Hepatic stellate cell (primary cell): ENCODE measurements around the gene PARP9.
"Not testable (repeated sequence)": the region's sequence is repeated elsewhere in the genome, so short reads cannot be mapped to it uniquely, and the experiment has no call there.

ENCODE experiments used
- DNase-seq: peaks from one replicate; pipeline ENCODE4 v3.0.0; 2011; ENCODE audit warnings: low spot score

PARP9 gene

DNA sequence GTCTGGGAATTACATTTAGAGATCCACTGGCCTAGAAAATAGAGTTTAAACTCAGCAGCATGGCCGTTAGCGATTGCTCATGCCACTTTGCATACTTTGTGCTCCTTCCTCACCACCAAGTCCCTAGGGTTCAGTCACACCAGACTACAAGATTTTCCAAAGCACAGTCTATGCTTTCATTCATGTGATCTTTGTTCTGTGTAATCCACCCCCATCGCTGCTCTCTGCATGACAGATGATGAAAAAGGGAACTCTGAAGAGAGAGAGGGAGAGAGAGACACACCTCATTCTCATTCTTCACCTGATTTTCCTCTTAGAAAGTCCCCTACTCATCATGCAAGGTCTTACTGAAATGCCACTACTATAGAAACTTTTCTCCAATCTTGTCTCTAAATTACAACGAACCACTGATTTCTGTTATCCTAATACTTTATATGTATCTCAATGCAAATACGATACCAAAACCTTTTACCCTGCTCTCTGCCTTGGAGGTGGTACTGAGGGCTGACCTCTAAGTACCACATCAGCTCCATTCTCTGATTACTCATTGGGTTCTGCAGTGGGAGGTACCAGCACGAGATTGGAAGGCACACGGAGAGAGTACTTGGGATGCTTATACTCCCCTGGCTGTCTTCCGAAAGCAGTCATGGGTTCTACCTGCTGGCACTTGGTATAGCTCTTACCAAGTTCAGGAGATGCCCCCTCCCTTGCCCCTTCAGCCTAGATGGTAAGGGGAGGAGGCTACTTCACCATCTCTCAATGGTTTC is 12.3 kb upstream of the PARP9 start:
- DNase-seq: peak; percentile 48

DNA sequence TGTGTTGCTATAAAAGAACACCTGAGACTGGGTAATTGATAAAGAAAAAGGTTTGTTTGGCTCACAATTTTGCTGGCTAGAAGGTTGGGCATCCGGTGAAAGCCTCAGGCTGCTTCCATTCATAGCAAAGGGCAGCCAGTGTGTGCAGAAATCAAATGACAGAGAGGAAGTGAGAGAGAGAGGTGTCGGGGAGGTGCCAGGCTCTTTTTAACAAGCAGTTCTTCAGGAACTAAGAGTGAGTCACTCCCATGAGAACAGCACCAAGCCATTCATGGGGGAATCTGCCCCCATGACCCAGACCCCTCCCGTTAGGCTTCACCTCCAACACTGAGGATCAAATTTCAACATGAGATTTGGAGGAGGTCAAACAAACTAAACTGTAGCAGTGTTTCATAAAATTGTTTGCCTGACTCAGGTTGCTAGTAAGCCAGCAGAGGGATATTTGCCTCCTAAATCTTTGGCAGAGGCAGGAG is 8.9 kb upstream of the PARP9 start:
- DNase-seq: no peak

DNA sequence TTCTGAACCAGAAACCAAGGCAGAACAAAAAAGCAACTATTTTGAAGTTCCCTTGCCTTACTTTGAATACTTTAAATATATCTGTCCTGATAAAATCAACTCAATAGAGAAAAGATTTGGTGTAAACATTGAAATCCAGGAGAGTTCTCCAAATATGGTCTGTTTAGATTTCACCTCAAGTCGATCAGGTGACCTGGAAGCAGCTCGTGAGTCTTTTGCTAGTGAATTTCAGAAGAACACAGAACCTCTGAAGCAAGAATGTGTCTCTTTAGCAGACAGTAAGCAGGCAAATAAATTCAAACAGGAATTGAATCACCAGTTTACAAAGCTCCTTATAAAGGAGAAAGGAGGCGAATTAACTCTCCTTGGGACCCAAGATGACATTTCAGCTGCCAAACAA is 4.7 kb upstream of the PARP9 start:
- DNase-seq: no peak

DNA sequence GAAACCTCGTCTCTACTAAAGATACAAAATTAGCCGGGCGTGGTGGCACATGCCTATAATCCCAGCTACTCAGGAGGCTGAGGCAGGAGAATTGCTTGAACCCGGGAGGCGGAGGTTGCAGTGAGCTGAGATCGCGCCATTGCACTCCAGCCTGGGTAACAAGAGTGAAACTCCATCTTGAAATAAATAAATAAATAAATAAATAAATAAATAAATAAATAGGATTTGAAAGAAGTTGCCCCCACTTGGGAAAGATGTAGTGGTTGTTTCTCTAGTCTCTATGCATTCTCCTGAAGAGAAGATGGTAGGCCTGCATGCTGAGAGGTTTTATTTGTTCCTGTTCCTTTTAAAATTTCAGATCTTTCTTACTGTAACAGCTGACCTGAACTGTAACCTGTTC is 4.0 kb upstream of the PARP9 start:
- DNase-seq: not testable (repeated sequence)

DNA sequence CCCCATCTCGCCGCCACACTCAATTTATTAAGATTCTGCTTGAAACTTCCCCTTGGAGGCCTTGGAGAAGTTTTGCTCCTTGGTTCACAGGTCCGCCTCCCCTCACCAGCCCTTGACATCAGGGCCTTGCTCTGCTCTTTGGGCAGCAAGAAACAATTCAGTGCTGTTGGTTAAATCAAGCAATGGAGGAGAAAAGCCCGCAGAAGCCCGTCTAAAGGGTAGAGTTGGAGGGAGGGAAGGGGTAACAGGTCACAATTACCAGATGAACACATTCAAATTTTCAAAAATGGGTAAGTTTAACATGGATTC is 429 bp downstream of the PARP9 start:
- no peak for DNase-seq

DNA sequence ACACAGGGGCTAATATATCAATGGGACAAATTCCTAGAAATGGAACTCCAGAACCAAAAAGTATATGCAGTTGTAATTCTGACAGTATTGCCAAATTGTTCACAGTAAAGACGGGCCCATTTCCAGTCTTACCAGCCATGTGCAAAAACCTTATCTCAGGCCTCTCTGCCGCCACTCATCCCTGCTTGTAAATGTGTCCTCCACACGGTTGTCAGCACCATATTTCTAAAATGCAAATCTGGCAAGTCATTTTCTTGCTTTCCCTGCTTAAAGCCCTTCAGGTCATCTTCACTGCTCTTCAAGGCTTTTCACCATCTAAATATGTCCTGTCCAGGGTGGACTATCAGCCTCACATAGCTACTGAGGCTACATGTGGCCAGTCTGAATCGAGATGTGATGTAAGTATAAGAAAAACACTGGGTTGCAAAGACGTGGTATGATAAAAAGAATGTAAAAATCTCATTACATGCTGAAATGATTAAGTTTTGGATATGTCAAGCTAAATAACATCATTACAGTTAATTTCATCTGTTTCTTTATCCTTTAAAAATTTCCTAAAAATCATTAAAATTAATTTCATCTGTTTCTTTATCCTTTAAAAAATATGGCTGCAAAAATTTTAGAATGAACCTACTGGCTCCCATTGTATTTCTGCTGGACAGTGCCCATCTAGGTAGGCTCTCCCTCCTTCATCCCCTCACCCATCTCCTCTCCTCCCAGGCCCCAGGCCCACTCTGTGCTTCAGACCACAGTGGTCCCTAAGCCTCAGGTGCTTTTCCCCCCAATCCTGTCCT is 980 bp downstream of the PARP9 start:
- no peak for DNase-seq

DNA sequence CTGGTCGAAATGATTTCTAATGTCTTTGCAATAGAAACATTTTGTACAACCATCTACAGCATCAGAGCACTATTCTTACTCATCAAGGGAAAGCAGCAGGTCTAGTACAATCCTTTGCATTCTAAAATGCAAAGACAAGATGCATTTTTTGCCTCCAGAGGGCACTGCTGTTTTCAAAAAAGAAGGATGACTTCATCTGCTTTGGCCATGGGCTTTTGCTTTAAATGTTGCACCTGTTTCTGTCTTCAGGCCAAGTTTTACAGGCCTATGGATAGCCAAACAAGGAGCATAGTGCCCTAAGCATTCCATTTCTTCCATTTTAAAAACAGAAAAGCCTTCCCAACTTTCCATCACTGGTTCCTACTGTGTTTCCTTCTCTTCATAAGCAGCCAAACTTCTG is 3.4 kb downstream of the PARP9 start:
- peak; percentile 53 for DNase-seq

DNA sequence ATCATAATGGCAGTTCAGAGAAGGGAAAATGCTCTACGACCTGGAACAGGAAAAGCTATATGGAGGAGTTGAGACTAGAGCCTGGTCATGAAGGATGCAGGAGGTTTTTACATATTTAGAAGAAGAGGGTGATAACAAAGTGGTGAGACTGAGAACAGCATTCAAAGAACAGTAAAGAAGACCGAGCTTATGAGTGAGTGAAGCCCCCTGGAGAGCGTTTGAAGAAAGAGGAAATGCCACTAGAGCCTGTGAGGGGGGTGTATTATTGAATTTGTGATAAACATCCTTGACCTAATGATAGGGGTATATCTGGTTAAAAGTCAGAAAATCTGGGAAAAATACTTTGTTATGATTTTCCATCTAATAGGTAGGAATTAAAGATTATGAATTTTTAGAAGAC is 4.2 kb downstream of the PARP9 start:
- no peak for DNase-seq

DNA sequence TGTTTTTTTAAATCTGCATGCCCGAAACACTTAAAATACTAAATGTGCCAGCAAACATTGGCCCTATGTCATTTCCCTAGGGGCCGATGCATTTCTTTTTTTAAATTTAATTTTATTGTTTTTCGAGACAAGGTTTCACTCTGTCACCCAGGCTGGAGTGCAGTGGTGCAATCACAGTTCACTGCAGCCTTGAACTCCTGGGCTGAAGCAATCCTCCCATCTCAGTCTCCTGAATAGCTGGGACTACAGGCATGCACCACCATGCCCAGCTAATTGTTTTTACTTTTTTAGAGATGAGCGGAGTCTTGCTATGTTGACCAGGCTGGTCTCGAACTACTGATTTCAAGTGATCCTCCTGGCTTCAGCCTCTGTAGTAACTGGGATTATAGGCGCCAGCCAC is 5.5 kb downstream of the PARP9 start:
- DNase-seq: no peak

DNA sequence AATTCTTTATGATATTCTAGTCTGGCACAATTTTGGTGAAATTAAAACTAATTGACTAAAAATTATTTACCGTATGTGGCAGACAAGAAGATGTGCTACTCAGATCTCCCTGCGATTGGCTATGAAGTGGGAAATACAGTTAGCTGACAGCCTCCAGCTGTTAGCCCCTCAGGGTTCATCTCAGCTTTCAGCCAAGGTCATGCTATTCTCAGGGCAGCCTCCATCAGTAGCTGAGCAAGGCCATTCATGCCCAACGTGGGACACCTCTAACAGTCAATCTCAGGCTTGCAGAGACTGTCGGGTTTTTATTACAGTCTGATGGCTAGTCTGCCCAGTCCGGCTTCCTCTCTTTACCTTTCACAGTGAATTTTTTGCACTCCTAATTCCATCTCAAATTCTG is 6.7 kb downstream of the PARP9 start:
- DNase-seq: no peak

DNA sequence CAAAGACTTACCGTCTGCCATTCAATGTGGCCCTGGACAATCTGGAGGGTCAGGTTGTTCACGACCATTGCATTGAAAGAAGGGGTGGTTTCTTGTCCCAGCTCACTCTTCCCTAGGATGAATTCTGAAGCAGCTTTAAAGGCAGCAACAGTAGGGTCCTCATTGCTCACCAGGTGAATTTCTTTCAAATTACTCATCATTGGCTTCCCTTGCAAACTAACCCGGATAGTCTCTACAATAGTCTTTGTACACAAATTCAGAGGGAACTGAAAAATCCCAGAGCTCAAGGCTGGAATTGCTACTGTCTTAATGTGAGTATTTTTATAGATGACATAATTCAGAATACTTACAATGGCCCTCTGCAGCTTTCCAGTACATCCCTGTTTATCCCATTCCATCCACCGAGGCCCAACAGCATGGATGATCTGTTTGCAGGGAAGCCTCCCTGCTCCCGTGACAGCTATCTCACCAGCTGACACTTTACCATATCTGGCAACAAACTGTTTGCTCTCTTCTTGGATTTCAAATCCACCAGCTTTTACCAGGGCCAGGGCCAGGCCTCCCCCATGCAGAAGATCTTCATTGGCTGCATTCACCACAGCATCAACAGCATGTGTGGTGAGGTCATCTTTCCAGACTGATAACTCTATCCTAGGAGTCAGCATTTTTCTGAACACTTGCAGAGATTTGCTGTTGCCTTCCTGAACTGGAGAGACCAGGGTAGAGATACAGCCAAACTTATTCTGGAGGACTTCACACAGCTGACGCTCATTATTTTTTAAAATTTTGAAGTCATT is 8.6 kb downstream of the PARP9 start:
- no peak for DNase-seq

DNA sequence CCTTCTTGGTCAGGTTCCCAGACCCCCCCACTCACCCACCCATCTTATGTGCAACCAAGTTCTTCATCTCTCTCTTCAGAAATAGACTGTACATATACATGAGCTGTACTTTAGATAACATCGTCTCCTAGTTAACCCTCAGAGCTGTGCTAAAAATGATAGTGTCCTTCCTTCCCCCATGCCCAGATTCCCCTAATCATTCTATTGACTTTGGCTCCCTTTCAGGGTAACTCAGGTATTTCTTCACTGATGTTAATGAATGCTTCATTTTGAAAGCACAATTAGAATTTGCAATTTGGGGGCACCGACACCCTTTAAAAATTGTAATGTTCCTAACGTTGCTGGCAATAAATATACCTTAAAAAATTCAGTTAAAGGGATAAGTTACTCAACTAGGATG is 10.9 kb downstream of the PARP9 start:
- DNase-seq: no peak

DNA sequence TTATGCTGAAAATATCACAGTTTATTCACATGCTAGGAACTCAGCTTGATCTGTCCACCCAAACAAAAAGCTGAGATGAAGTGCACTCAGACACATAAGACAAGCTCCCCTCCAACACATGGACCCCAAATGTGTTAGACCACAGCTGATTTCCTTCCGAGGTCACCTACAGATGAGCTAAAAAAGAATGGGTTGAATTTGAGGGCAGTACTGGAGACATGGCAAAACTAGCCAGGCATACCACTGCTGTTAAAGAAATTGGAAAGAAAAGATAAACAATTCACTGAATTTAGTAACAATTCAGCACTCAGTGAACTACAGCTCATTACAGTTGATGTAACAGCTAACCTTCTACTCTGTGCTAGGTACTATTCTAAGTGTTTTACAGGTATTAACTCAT is 15.5 kb downstream of the PARP9 start:
- DNase-seq: no peak

DNA sequence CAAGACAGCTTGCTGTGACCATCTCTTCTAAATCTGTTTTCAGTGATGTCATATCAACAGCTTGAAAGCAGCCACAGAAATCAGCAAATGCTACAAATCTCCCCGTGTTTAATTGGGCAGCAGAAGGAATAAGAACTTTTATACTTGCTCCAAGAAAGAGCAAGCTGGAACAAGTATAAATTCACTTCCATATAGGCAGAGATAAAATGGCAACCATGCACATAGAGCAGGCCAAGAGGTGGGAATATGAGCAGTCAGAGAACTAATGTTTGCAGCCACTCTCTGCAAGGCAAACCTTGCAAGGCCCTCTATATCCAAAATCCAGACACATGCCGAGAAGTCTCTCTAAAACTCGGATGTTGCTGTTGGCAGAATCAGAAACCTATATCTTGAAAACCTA is 16.0 kb downstream of the PARP9 start:
- DNase-seq: no peak

DNA sequence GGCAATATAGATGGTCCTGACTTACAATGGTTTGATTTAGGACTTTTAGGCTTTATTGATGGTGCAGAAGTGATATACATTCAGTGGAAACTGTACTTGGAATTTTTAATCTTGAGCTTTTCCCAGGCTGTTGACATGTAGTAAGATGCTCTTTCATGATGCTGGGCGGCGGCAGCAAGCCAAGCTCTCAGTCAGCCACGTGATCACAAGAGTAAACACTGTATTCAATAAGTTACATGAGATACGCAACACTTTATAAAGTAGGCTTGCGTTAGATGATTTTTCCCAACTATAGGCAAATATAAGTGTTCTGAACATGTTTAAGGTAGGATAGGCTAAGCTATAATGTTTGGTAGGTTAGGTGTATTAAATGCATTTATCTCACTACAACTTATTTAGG is 17.9 kb downstream of the PARP9 start:
- no peak for DNase-seq

DNA sequence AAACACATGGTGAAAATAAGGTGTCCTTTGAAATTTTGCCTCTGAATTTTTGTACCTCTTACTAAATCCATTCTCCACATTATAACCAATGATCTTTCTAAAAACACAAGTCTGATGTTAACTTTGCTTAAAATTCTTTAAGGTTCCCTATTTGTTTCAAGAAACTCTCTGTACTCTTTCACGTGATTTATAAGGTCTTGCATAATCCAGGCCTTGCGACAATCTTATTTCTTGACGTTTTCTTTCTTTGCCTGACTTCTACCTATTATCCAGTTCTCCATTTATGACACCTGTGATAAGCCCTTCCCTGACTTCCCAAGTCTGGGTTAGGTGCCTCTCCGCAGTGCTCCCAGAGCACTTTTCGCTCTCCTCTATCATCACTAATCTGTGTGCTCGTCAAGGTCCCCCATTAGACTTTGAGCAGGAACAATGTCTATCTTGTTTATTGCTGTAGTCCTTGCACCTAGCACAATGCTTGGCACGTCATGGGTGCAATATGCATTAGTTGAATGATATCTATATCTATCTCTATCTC is 25.1 kb downstream of the PARP9 start:
- no peak for DNase-seq

DNA sequence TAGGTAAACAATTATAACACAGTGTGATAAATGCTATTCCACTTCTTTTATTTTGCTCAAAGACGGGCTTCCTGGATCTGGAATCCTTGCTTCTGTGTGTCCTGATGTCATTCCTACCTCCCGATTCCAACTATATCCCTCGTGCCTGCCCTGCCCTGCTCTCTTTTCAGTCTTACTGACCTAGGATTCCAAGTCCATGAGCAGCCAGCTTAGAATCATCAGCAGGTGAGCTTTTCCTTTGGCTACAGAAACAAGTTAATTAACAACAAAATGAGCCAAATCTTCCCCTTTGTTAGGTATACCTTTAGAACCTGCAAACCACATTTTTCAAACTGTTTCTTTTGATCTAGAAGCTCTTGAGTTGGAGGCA is 27.5 kb downstream of the PARP9 start:
- no peak for DNase-seq

DNA sequence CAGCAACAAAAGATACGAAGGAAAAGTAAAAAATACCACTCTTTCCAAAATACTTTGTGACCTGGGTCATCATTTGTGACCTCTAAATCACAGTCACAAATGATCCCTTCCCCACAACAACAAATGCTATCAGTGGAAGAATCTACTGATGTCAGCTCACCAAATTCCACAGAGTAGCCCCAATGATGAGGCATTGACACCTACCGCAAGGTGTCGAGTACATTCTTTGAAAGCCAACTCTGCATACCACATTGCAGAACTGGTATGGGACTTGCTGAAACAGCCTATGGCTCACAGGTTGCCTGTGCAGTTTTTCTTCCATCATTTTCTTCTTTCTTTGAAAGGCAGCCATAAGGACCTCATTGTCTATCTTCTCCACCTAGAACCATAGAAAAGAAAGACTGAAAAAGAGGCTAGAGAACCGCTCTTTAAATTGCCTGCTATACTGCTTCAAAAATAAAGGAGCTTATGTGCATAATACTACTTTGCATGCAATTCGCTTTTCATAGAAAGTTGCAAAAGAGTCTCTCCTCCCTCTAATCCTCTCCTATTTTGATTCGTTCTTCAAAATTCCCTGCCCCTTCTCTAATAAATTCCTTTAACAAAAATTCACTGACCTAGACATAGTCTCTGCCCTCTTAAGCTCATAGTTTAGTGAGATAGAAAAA is 28.0 kb downstream of the PARP9 start:
- no peak for DNase-seq

DNA sequence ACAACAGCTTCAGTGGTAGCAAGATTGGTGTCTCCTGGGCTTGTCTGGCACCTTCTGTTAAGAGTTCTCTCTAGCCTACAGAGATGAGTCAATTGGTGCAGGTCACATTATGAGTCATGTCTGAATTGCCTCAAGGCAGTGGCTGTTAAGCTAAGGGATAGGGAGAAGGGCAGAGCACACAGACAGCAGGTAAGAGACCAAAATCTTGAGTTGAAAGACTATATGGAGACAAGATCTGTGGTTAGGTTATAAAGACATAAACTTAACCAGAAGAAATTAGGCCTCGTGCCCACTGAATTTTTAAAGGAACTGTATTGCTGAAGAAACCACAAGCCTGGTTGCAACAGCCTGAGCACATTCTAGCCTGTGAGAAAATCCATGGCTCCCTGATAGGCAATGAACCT is 30.2 kb downstream of the PARP9 start:
- peak; percentile 64 for DNase-seq

DNA sequence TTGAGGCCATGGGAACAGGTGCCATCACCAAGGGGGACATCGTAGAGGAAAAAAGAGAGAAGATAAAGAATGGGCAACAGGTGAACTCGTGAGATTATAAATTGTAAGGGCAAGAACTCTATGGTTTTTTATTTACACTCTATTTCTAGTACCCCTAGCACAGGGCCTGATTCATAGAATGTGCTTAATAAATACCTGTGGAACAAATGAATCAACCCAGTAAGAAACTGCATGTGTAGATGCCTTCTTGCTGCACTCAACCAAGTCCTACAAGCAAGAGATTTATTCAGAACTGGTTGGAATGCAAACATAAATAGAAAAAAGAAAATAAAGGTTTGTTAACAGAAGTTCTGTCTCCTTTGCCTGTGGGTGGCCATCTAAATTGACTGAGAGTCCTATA is 30.6 kb downstream of the PARP9 start:
- no peak for DNase-seq

DNA sequence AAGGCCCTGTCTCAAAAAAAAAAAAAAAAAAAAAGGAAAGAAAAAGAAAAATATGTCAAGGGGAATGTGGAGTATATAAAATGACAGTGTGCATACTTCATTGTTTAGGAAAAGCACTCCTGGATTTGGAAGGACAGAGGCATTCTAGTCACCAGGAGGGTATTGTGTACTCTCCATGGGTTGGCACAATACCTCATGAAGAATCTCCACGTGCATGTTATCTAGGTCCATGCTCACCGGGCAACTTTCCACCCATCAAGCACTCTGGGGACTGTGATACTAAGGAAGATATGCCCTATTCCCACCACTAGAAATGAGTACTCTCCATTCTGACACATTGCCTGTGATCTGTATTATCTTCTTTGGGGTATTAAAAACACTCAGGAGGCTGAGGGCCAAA is 33.9 kb downstream of the PARP9 start:
- DNase-seq: no peak

DNA sequence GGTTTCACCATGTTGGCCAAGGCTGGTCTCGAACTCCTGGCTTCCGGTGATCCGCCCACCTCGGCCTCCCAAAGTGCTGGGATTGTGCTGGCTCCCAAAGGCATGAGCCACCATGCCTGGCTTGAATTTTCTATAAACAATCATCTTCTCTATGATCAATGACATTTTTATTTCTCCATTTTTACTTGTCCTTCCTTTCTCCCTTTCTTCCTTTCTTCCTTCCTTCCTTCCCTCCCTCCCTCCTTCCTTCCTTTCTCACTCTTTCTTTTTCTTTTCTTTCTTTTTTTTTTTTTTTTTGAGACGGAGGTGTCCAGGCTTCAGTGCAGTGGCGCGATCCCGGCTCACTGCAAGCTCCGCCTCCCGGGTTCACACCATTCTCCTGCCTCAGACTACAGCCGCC is 40.8 kb downstream of the PARP9 start:
- no peak for DNase-seq
